BLaER1 treated with 17β-estradiol and CSF1 and Interleukin-3, amounts not matched to agents 10 nM and 100 nM (cell line): ENCODE results near the gene CCDC195.

Experiments used
- H3K27ac ChIP-seq, 11 experiments: shearing (Covaris generic); formaldehyde crosslinking; 2 replicates each; pipeline ENCODE4 v1.8.1; 2022
- H3K27me3 ChIP-seq, 11 experiments: shearing (Covaris generic); formaldehyde crosslinking; 2 replicates each; pipeline ENCODE4 v1.8.1; 2022
- H3K36me3 ChIP-seq, 11 experiments: shearing (Covaris generic); formaldehyde crosslinking; 2 replicates each; pipeline ENCODE4 v1.8.1; 2022
- H3K4me1 ChIP-seq, 10 experiments: shearing (Covaris generic); formaldehyde crosslinking; 2 replicates each; pipeline ENCODE4 v1.8.1; 2022
- H3K4me2 ChIP-seq, 11 experiments: shearing (Covaris generic); formaldehyde crosslinking; 2 replicates each; pipeline ENCODE4 v1.8.1; 2022
- H3K4me3 ChIP-seq, 10 experiments: shearing (Covaris generic); formaldehyde crosslinking; 2 replicates each; pipeline ENCODE4 v1.8.1; 2022
- H3K9ac ChIP-seq, 11 experiments: shearing (Covaris generic); formaldehyde crosslinking; 2 replicates each; pipeline ENCODE4 v1.8.1; 2022
- H3K9me3 ChIP-seq, 11 experiments: shearing (Covaris generic); formaldehyde crosslinking; replicated peaks in 1 of 11; 2 replicates each; pipeline ENCODE4 v1.8.1; 2022
- H4K20me1 ChIP-seq, 11 experiments: shearing (Covaris generic); formaldehyde crosslinking; 2 replicates each; pipeline ENCODE4 v1.8.1; 2022
- Cebpa-rat ChIP-seq, 11 experiments: shearing (Covaris generic); IDR thresholded peaks; 2 replicates each; pipeline ENCODE4 v1.8.1; 2022

CCDC195 gene

DNA sequence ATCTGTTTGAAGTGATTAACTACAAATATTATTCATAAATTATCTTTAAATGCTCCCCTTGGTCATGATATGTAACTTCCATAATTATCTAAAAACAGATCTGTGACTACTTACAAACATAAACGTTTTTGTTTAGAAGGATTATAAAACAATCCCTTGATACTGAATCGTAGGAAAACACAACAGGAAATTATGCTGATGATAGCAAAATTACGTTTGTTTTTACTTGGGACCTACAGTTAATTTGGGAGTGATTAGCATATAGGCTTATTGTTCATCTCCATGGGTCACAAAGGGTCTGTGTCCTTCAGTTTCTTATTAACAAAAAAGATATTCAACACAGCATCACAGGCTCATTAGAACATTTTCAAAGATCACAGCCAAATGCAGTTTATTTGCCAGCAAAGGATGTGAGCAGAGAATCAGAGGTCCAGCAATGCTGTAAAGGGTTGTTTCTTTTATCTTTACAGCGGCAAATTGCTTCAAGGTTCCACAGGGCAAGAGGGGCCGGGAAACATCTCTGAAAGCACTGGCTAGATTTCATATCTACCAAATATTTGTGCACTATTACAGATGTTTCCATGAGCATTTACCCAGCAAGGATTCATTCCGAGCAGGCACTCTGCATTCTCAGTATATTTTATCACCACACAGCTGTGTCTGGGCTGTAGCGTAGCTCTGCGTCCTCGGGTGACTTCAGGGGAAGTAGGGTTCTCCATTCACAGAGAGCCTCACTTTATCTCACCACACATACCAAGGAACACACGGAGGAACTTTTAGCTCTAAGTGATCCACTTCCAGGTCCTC is 4.1 kb downstream of the CCDC195 start:
- Histone ChIP-seq H4K20me1 (no peaks in the 10 kb centered on the region), H3K9ac (no peak overlapping the region), H3K9me3 (peaks cover 0 to 14% (median 5%) of the 10 kb centered on the region in 11 experiments; a peak in 11 of 22 replicates), H3K27ac (no peak overlapping the region), H3K4me1 (peaks cover 0 to 7% (median 0%) of the 10 kb centered on the region in 10 experiments; a peak in 1 of 20 replicates), H3K27me3 (no peaks in the 10 kb centered on the region), H3K36me3 (no peaks in the 10 kb centered on the region), H3K4me3 (no peak overlapping the region), H3K4me2 (no peak overlapping the region)
- TF ChIP-seq Cebpa-rat (IDR thresholded peaks at IDR 0.05), result no peak

DNA sequence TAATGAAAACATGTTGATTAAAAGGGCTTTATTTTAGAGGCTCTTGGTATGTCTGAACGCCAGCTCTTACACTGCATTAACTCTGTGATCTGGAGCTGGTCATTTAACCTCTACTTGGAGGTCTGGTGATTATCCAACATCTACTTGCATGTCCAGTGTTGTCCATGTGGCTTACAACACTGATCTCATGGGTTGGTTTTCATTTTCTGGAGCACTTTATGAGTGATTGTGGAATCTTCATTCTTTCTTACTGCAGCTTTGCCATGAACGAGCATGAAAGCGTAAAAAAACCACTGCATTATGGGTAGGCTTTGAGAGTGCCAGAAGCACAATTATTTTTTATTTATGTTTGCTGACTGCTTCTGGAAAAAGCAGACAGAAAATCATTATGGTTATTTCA is 4.8 kb downstream of the CCDC195 start:
- H3K9me3 ChIP-seq, result peaks cover 0 to 14% (median 5%) of the 10 kb centered on the region in 11 experiments; a peak in 11 of 22 replicates
- no peak overlapping the region for H3K4me3 ChIP-seq
- H3K4me1 ChIP-seq, result peaks cover 0 to 7% (median 0%) of the 10 kb centered on the region in 10 experiments; a peak in 1 of 20 replicates
- no peak overlapping the region for H3K27ac ChIP-seq
- no peaks in the 10 kb centered on the region for H3K36me3 ChIP-seq
- TF ChIP-seq Cebpa-rat (IDR thresholded peaks at IDR 0.05), result no peak
- no peaks in the 10 kb centered on the region for H4K20me1 ChIP-seq
- H3K4me2 ChIP-seq, result no peak overlapping the region
- H3K9ac ChIP-seq, result no peak overlapping the region
- H3K27me3 ChIP-seq, result no peaks in the 10 kb centered on the region

DNA sequence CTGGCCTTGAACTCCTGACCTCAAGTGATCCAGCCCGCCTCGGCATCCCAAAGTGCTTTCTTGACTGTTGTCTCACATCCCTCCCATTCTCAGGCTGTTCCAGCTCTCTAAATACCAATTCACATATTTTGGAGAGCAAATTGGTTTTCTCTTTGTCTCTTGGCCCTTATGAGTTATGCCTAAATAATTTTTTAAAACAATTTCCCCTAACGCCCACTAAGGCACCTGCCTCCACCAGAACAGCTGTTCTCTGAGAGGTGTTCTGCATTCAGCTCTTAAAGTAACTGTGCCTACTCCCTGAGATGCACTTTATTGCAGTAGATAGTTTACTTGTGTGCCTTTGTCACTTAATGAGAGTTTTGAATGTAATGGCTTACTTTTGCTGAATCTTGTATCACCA is 6.9 kb downstream of the CCDC195 start:
- TF ChIP-seq Cebpa-rat (IDR thresholded peaks at IDR 0.05), result no peak
- no peaks in the 10 kb centered on the region for H3K36me3 ChIP-seq

DNA sequence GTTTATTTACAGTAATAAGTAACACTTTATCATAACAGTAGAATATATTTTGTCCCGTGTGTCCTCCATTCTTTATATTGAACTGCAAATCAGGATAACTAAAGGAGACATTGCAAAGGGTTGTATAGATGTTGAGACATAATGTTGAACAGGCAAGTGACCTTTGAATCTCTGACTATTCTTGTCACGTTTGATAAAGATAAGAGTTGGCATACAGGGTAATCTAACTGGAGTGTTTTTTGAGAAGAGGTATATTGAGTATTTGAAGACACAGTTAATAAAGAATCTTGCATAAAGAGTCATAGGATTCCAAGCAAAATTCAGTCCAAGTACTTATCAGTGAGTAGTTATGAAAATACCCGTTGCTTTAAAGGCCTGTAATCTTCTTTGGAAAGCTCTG is 21.7 kb downstream of the CCDC195 start:
- Histone ChIP-seq H3K36me3 (no peaks in the 10 kb centered on the region), H4K20me1 (no peaks in the 10 kb centered on the region), H3K4me3 (no peak overlapping the region), H3K9me3 (no peaks in the 10 kb centered on the region), H3K9ac (no peak overlapping the region), H3K4me1 (no peaks in the 10 kb centered on the region), H3K27me3 (no peaks in the 10 kb centered on the region), H3K4me2 (no peak overlapping the region), H3K27ac (no peak overlapping the region)
- no peak for TF ChIP-seq Cebpa-rat (IDR thresholded peaks at IDR 0.05)

More for the DNA sequence above, 6.9 kb downstream of the CCDC195 start:
- Histone ChIP-seq H3K27ac (no peak overlapping the region), H3K4me2 (no peak overlapping the region), H4K20me1 (no peaks in the 10 kb centered on the region), H3K9ac (no peak overlapping the region), H3K27me3 (no peaks in the 10 kb centered on the region), H3K4me1 (peaks cover 0 to 7% (median 0%) of the 10 kb centered on the region in 10 experiments; a peak in 1 of 20 replicates), H3K4me3 (no peak overlapping the region), H3K9me3 (peaks cover 0 to 12% (median 5%) of the 10 kb centered on the region in 11 experiments; a peak in 11 of 22 replicates)

DNA sequence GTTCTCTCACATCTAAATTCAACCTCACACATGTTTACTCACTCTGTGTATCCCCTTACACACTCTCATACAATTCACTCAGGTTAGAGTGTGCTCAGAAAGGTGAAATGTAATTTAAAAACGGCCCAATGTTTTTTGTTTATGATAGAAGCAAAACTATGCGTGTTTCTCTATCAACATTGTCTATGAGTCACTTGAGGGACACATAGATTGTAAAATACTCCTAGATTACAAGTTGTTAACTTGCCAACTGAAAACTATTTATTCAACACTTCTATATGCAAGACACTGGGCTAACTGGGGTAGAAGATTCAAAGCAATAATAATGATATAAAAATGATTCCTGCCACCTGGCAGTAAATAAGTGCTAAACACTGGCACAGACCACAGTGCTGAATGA is 24.6 kb downstream of the CCDC195 start:
- no peak overlapping the region for H3K4me3 ChIP-seq
- TF ChIP-seq Cebpa-rat (IDR thresholded peaks at IDR 0.05), result no peak
- H3K36me3 ChIP-seq, result no peaks in the 10 kb centered on the region
- no peaks in the 10 kb centered on the region for H4K20me1 ChIP-seq
- H3K9me3 ChIP-seq, result no peaks in the 10 kb centered on the region
- H3K27me3 ChIP-seq, result no peaks in the 10 kb centered on the region
- H3K4me2 ChIP-seq, result no peak overlapping the region
- no peaks in the 10 kb centered on the region for H3K4me1 ChIP-seq
- H3K9ac ChIP-seq, result no peak overlapping the region
- H3K27ac ChIP-seq, result no peak overlapping the region

DNA sequence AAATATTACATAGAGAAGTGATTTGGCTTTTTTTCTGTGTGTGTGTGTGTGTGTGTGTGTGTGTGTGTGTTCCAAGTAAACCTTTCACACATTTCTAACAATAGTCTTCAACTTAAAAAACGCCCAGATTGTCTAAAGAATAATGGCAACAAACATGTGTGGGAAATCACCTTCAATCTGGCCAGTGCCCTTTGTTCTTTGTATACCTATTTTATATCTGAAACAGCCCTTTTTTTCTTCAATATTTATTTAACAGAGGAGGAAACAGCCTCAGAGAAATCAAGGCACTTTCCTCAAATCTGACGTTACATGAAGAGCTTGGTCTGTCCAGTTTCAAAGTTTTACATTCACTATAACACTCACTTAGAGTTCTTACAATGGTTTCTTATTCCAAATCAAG is 25.3 kb downstream of the CCDC195 start:
- TF ChIP-seq Cebpa-rat (IDR thresholded peaks at IDR 0.05), result no peak
- no peak overlapping the region for H3K4me3 ChIP-seq
- H3K4me1 ChIP-seq, result no peaks in the 10 kb centered on the region
- H3K4me2 ChIP-seq, result 0 out of 22 replicates have a peak overlapping the region, but pooled peaks of 1 of the 11 experiments have one; percentile 5
- no peaks in the 10 kb centered on the region for H3K36me3 ChIP-seq
- H3K27ac ChIP-seq, result no peak overlapping the region
- H4K20me1 ChIP-seq, result no peaks in the 10 kb centered on the region
- no peaks in the 10 kb centered on the region for H3K9me3 ChIP-seq
- H3K9ac ChIP-seq, result no peak overlapping the region
- H3K27me3 ChIP-seq, result no peaks in the 10 kb centered on the region

DNA sequence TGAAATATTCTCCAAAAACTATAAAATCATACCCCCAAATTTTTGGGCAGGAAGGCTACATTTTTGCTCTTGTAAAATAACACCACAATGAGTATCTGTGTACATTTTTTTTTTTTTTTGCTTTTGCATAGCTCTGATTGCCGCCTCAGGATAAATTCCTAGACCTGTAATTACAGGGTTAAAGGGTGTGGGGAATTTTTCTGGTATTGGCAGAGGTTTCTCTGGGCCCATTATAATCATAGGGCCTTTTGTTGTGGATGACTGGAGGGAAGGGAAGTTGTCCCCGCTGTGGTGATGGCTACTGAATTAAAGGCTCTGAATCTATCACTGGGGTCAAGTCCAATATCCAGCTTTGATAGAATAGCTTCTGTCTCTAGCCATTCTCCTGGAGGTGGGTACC is 26.6 kb downstream of the CCDC195 start:
- no peaks in the 10 kb centered on the region for H3K27me3 ChIP-seq
- no peaks in the 10 kb centered on the region for H3K4me1 ChIP-seq
- H3K9me3 ChIP-seq, result no peaks in the 10 kb centered on the region
- H4K20me1 ChIP-seq, result no peaks in the 10 kb centered on the region
- H3K27ac ChIP-seq, result no peak overlapping the region
- no peak for TF ChIP-seq Cebpa-rat (IDR thresholded peaks at IDR 0.05)
- no peaks in the 10 kb centered on the region for H3K36me3 ChIP-seq
- H3K9ac ChIP-seq, result no peak overlapping the region
- no peak overlapping the region for H3K4me2 ChIP-seq
- no peak overlapping the region for H3K4me3 ChIP-seq

DNA sequence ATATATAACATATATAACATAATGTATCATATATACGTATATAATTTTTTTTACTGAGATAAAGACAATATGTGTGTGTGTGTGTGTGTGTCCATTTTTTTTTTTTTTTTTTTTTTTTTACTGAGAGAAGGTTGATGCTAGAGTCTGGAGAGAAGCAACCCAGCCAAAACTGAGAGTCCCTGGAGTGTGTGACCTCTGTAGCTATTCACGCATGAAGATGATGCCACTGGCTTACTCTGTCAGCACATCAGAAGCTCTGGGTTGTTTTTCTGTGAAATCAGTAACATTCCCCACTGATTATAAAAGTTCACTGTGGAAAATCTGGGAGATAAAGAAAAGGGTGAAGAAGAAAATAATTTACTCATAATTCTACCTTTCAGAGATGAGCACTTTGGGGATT is 27.2 kb downstream of the CCDC195 start:
- H3K4me3 ChIP-seq, result no peak overlapping the region
- H3K27me3 ChIP-seq, result no peaks in the 10 kb centered on the region
- H3K9ac ChIP-seq, result no peak overlapping the region
- TF ChIP-seq Cebpa-rat (IDR thresholded peaks at IDR 0.05), result no peak
- no peaks in the 10 kb centered on the region for H3K4me1 ChIP-seq
- no peaks in the 10 kb centered on the region for H4K20me1 ChIP-seq
- no peak overlapping the region for H3K4me2 ChIP-seq
- H3K27ac ChIP-seq, result no peak overlapping the region
- H3K36me3 ChIP-seq, result no peaks in the 10 kb centered on the region
- no peaks in the 10 kb centered on the region for H3K9me3 ChIP-seq

DNA sequence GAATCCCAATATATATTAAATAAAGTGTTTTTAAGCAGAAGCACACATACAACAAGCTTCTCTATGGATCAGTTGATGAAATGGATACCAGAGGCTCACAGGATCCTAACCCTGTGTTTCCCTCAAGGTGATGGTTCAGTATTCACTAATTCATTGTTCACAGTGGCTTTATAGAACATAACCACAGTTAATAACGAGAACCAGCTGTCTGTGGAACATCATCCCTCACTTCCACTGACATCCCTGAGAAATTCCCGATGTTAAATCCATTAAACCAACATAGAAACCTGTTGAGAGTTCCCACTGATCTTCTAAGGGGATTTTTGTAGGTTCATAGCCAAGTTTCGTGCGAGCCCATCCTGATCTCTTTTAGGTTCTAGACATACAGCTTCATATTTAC is 29.0 kb downstream of the CCDC195 start:
- Histone ChIP-seq H3K27ac (no peak overlapping the region), H4K20me1 (no peaks in the 10 kb centered on the region), H3K36me3 (no peaks in the 10 kb centered on the region), H3K4me1 (no peaks in the 10 kb centered on the region), H3K4me3 (no peak overlapping the region), H3K9me3 (no peaks in the 10 kb centered on the region), H3K27me3 (no peaks in the 10 kb centered on the region), H3K9ac (no peak overlapping the region), H3K4me2 (no peak overlapping the region)
- no peak for TF ChIP-seq Cebpa-rat (IDR thresholded peaks at IDR 0.05)

DNA sequence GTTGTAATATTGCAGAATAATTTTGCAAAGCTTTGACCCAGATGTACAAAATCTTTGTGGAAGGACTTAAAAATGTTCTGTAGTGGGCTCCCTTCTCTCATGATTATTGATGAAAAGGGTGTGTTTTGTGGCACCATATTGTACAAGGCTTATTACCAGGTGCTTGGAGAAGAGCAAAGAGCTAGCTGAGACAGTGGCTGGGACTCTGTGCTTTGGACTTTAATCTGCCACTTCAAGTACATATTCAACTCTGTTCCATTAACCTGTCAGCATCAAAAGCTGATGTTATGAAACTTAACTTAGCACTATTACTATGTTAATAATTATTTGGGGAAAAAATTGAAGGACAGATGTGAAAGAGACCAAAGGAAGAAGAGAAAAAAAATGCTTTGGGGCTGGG is 31.0 kb downstream of the CCDC195 start:
- Histone ChIP-seq H4K20me1 (no peaks in the 10 kb centered on the region), H3K9ac (no peak overlapping the region), H3K4me3 (no peak overlapping the region), H3K4me1 (no peaks in the 10 kb centered on the region), H3K27me3 (no peaks in the 10 kb centered on the region), H3K36me3 (no peaks in the 10 kb centered on the region), H3K27ac (no peak overlapping the region), H3K4me2 (no peak overlapping the region), H3K9me3 (no peaks in the 10 kb centered on the region)
- TF ChIP-seq Cebpa-rat (IDR thresholded peaks at IDR 0.05), result no peak
